Testis (tissue), 2 donors: ENCODE data around the gene CD58.

Source experiments
- CTCF ChIP-seq, 3 experiments: fragments of 450-650 bp in 2 of 3; fragments of 200-600 bp in 1 of 3; sonication (generic) in 1 of 3; IDR thresholded peaks; one replicate each; pipeline ENCODE4 v1.5.1; 2016 to 2019; ENCODE audit warnings: antibody characterized with exemption in 3 of 3, mild to moderate bottlenecking in 2 of 3, moderate library complexity in 1 of 3
- POLR2A ChIP-seq: fragments of 450-650 bp; IDR thresholded peaks from one replicate; pipeline ENCODE4 v1.6.1; 2017; ENCODE audit warnings: antibody characterized with exemption, mild to moderate bottlenecking, moderate library complexity

- TF ChIP-seq CTCF (IDR thresholded peaks at IDR 0.05) (peak; percentile 39 to 64 (median 46)), POLR2A (no peak)
Measured at GRCh38 chr1:116570358-116571214, at the start of gene CD58.
